GM12892 (cell line): ENCODE measurements around the gene SUPT20HL2.
"Not testable (repeated sequence)": the region's sequence is repeated elsewhere in the genome, so short reads cannot be mapped to it uniquely, and the experiment has no call there.

Experiments used
- POLR2A ChIP-seq: IDR thresholded peaks from 2 replicates; pipeline ENCODE4 v1.6.1; 2011; ENCODE audit warnings: low read depth, low read length, control low read depth
- POLR2AphosphoS5 ChIP-seq: IDR thresholded peaks from 2 replicates; pipeline ENCODE4 v1.6.1; 2011; ENCODE audit warnings: low read depth, low read length, control low read depth
- TAF1 ChIP-seq: IDR thresholded peaks from 2 replicates; pipeline ENCODE4 v1.6.1; 2011; ENCODE audit warnings: low read depth, mild to moderate bottlenecking, control low read depth, low read length, borderline replicate concordance

DNA sequence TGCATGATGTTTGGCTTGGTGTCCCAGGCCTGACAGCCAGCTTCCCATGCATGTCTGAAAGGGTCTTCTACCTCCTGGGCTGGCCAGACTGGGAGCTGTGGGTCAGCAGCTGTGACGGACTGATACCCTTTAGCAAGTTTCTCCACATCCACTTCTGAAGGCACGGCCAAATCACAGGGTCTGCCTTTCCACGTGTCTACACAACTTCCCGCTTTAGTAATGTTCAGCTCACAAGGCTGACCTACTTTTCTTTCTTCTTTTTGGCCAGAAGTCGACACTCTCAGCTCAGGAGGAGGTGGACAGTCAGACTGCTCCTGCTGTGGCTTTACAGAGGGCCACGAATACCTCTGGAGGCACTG lies 1.6 kb downstream of the SUPT20HL2 start:
- not testable (repeated sequence) for TF ChIP-seq TAF1, POLR2A, POLR2AphosphoS5
